ELR (cell line): ENCODE results near the gene ATP2B2.
"Not testable (repeated sequence)": the region's sequence is repeated elsewhere in the genome, so short reads cannot be mapped to it uniquely, and the experiment has no call there.

Source experiments
- DNase-seq: peaks from one replicate; pipeline ENCODE4 v3.0.0-alpha.2; 2015; ENCODE audit warnings: low read depth

Gene ATP2B2

GRCh38 chr3:10399634-10400033 lies 105.8 kb downstream of the ATP2B2 start:
- no peak for DNase-seq

GRCh38 chr3:10398341-10398740 lies 107.0 kb downstream of the ATP2B2 start:
- DNase-seq = no peak

GRCh38 chr3:10397879-10398278 lies 107.5 kb downstream of the ATP2B2 start:
- no peak for DNase-seq

- no peak for DNase-seq
Observed at GRCh38 chr3:10396931-10397330, 108.5 kb downstream of the ATP2B2 start.

- no peak for DNase-seq
Observed at GRCh38 chr3:10396083-10396482, 109.3 kb downstream of the ATP2B2 start.

- no peak for DNase-seq
Observed at GRCh38 chr3:10395671-10396070, 109.7 kb downstream of the ATP2B2 start.

- no peak for DNase-seq
Observed at GRCh38 chr3:10395196-10395595, 110.2 kb downstream of the ATP2B2 start.

GRCh38 chr3:10394491-10395025 lies 110.8 kb downstream of the ATP2B2 start:
- DNase-seq = no peak

- DNase-seq = no peak
Observed at GRCh38 chr3:10393514-10393913, 111.9 kb downstream of the ATP2B2 start.

- DNase-seq = no peak
Observed at GRCh38 chr3:10392906-10393461, 112.4 kb downstream of the ATP2B2 start.

- peak; percentile 8 for DNase-seq
Observed at GRCh38 chr3:10392244-10392643, 113.1 kb downstream of the ATP2B2 start.

GRCh38 chr3:10391391-10391790 lies 114.0 kb downstream of the ATP2B2 start:
- DNase-seq = no peak

- no peak for DNase-seq
Observed at GRCh38 chr3:10390641-10391373, 114.6 kb downstream of the ATP2B2 start.

GRCh38 chr3:10389995-10390394 lies 115.4 kb downstream of the ATP2B2 start:
- DNase-seq = no peak

GRCh38 chr3:10389339-10389738 lies 116.0 kb downstream of the ATP2B2 start:
- no peak for DNase-seq

GRCh38 chr3:10387881-10388609 lies 117.3 kb downstream of the ATP2B2 start:
- DNase-seq = peak; percentile 29

GRCh38 chr3:10386121-10386520 lies 119.3 kb downstream of the ATP2B2 start:
- DNase-seq = no peak

- no peak for DNase-seq
Observed at GRCh38 chr3:10384541-10385360, 120.6 kb downstream of the ATP2B2 start.

- DNase-seq = no peak
Observed at GRCh38 chr3:10383850-10384248, 121.5 kb downstream of the ATP2B2 start.

GRCh38 chr3:10382892-10383849 lies 122.2 kb downstream of the ATP2B2 start:
- no peak for DNase-seq

- not testable (repeated sequence) for DNase-seq
Observed at GRCh38 chr3:10382445-10382844, 122.9 kb downstream of the ATP2B2 start.
